SK-N-SH (cell line): Measurements from ENCODE around the gene AIMP2. TPM values are rescaled to one million over a fixed set of nuclear protein-coding genes. Genes with fewer than 3 reads are reported as not detected.
A peak's percentile ranks its signal among the peaks of the same experiment; 100 is the strongest.
"Not testable (repeated sequence)": the region's sequence is repeated elsewhere in the genome, so short reads cannot be mapped to it uniquely, and the experiment has no call there.

Experiments
- CTCF ChIA-PET: fragments of 300-600, 350-600 bp; formaldehyde crosslinking; extraction: SDS; loops from one replicate; lab custom pipeline; 2021; lab: Yijun Ruan, JAX
- POLR2A ChIA-PET: fragments of 350-600 bp; sonication (Branson Sonifier 250); formaldehyde crosslinking; extraction: SDS; loops from one replicate; lab custom pipeline; 2020; ENCODE audit warnings: antibody characterized with exemption, inconsistent platforms; lab: Yijun Ruan, JAX
- DNase-seq: peaks from one replicate; pipeline ENCODE4 v3.0.0; 2012
- H2AFZ ChIP-seq: fragments of 200-600 bp; sonication (generic); 2 replicates; pipeline ENCODE4 v1.8.1; 2016; ENCODE audit warnings: antibody characterized with exemption, mild to moderate bottlenecking, low read depth
- H3F3A ChIP-seq: fragments of 200-600 bp; sonication (generic); replicated peaks from 2 replicates; pipeline ENCODE3; 2016; ENCODE audit warnings: antibody characterized with exemption, mild to moderate bottlenecking; ENCODE audit not compliant: insufficient read depth
- H3K27ac ChIP-seq, 2 experiments: fragments of 200-500 bp in 1 of 2; fragments of 200-600 bp in 1 of 2; sonication (Bioruptor generic) in 1 of 2; sonication (generic), shearing (Covaris generic) in 1 of 2; 2 replicates each; pipeline versions ENCODE4 v1.5.1 to v1.6.1; 2014 to 2016; ENCODE audit warnings: low read depth in 2 of 2, inconsistent platforms in 1 of 2, low read length in 1 of 2, mild to moderate bottlenecking in 1 of 2, mixed read lengths in 1 of 2
- H3K27me3 ChIP-seq: fragments of 200-600 bp; sonication (generic), shearing (Covaris generic); 2 replicates; pipeline ENCODE4 v1.6.1; 2016; ENCODE audit warnings: mixed run types; ENCODE audit not compliant: insufficient read depth
- H3K36me3 ChIP-seq, 2 experiments: fragments of 200-500 bp in 1 of 2; fragments of 200-600 bp in 1 of 2; sonication (Bioruptor generic) in 1 of 2; sonication (generic) in 1 of 2; replicated peaks in 1 of 2; 2 replicates each; pipeline versions ENCODE3 to v1.5.1; 2014 to 2016; ENCODE audit warnings: low read length in 1 of 2, mild to moderate bottlenecking in 1 of 2; ENCODE audit not compliant: insufficient read depth in 2 of 2, control insufficient read depth in 1 of 2
- H3K4me1 ChIP-seq, 2 experiments: fragments of 200-500 bp in 1 of 2; fragments of 200-600 bp in 1 of 2; sonication (Bioruptor generic) in 1 of 2; sonication (generic), shearing (Covaris generic) in 1 of 2; 2 replicates each; pipeline versions ENCODE4 v1.5.1 to v1.6.1; 2014 to 2016; ENCODE audit warnings: low read depth in 1 of 2, low read length in 1 of 2, mixed run types in 1 of 2; ENCODE audit not compliant: insufficient read depth in 2 of 2, control insufficient read depth in 1 of 2
- H3K4me2 ChIP-seq: fragments of 200-600 bp; sonication (generic), shearing (Covaris generic); 2 replicates; pipeline ENCODE4 v1.6.1; 2017; ENCODE audit warnings: mixed run types
- H3K4me3 ChIP-seq, 2 experiments: fragments of 200-500 bp in 1 of 2; fragments of 200-600 bp in 1 of 2; sonication (Bioruptor generic) in 1 of 2; sonication (generic), shearing (Covaris generic) in 1 of 2; 2 replicates each; pipeline versions ENCODE4 v1.5.1 to v1.8.1; 2014 to 2016; ENCODE audit warnings: low read depth in 2 of 2, inconsistent platforms in 1 of 2, low read length in 1 of 2, mild to moderate bottlenecking in 1 of 2, mixed read lengths in 1 of 2, moderate library complexity in 1 of 2
- H3K79me2 ChIP-seq: fragments of 200-600 bp; sonication (generic); 2 replicates; pipeline ENCODE4 v1.8.1; 2017; ENCODE audit warnings: mild to moderate bottlenecking; ENCODE audit not compliant: insufficient read depth
- H3K9ac ChIP-seq: fragments of 200-600 bp; sonication (generic); 2 replicates; pipeline ENCODE4 v1.6.1; 2017; ENCODE audit warnings: mixed run types
- H3K9me2 ChIP-seq: fragments of 200-600 bp; sonication (generic); 2 replicates; pipeline ENCODE4 v1.6.1; 2017; ENCODE audit warnings: mixed run types
- H3K9me3 ChIP-seq: fragments of 200-600 bp; sonication (generic); 2 replicates; pipeline ENCODE4 v1.6.1; 2017; ENCODE audit warnings: mixed run types, mild to moderate bottlenecking, moderate library complexity
- H4K20me1 ChIP-seq: fragments of 200-600 bp; sonication (generic); 2 replicates; pipeline ENCODE4 v1.6.1; 2017; ENCODE audit warnings: mild to moderate bottlenecking, mixed run types; ENCODE audit not compliant: insufficient read depth
- CTCF ChIP-seq: fragments of 200-600 bp; sonication (generic); IDR thresholded peaks from 2 replicates; pipeline ENCODE4 v1.6.1; 2017; ENCODE audit warnings: antibody characterized with exemption, mild to moderate bottlenecking, moderate library complexity
- EP300 ChIP-seq, 2 experiments: IDR thresholded peaks; 2 replicates each; pipeline versions ENCODE4 v1.4.0 to v1.6.1; 2012; ENCODE audit warnings: borderline replicate concordance in 1 of 2, low read depth in 1 of 2, low read length in 1 of 2
- EZH2phosphoT487 ChIP-seq: fragments of 200-600 bp; sonication (generic); IDR thresholded peaks from 2 replicates; pipeline ENCODE4 v1.6.1; 2017; ENCODE audit warnings: low read depth, mixed run types, mild to moderate bottlenecking, antibody characterized with exemption, moderate library complexity, borderline replicate concordance
- GABPA ChIP-seq: IDR thresholded peaks from 2 replicates; pipeline ENCODE4 v1.4.0; 2012; ENCODE audit warnings: low read depth, mild to moderate bottlenecking
- IRF3 ChIP-seq: fragments of 150-350 bp; IDR thresholded peaks from 2 replicates; pipeline ENCODE4 v1.6.1; 2016; ENCODE audit warnings: mild to moderate bottlenecking, low read depth, low read length
- NFIC ChIP-seq: IDR thresholded peaks from 2 replicates; pipeline ENCODE4 v1.4.0; 2012; ENCODE audit warnings: borderline replicate concordance
- RAD21 ChIP-seq: IDR thresholded peaks from 2 replicates; pipeline ENCODE4 v1.6.1; 2012; ENCODE audit warnings: mild to moderate bottlenecking, low read length
- RCOR1 ChIP-seq: fragments of 150-350 bp; IDR thresholded peaks from 2 replicates; pipeline ENCODE4 v1.6.1; 2017; ENCODE audit warnings: antibody characterized with exemption, low read length
- REST ChIP-seq: IDR thresholded peaks from 2 replicates; pipeline ENCODE4 v1.6.1; 2012; ENCODE audit warnings: mild to moderate bottlenecking, low read depth, low read length, moderate library complexity
- RXRA ChIP-seq: IDR thresholded peaks from 2 replicates; pipeline ENCODE4 v1.4.0; 2012; ENCODE audit warnings: low read depth, mild to moderate bottlenecking, borderline replicate concordance
- USF2 ChIP-seq: fragments of 150-350 bp; IDR thresholded peaks from 2 replicates; pipeline ENCODE4 v1.6.1; 2017; ENCODE audit warnings: antibody characterized with exemption, low read length, low read depth, borderline replicate concordance
- WGBS: methylation state at CpG from one replicate; pipeline ENCODE4 v1.1.6; 2017; ENCODE audit warnings: low lambda C conversion rate; 5-methylcytosine and 5-hydroxymethylcytosine counted together
- polyA plus RNA-seq, 3 experiments: library from polyadenylated mRNA; depleted of rRNA; stranded (reverse); fragments of >200 nt; gene quantifications; 2 replicates each; pipeline ENCODE4 v1.2.3, GENCODE V29; 2012

The AIMP2 gene
- polyA plus RNA-seq, 1 of the 3 experiments (the other 2 are of a cell fraction) = 104 TPM

GRCh38 chr7:5979680-5980314 is 29.3 kb upstream of the AIMP2 start:
- H3K79me2 ChIP-seq, CTCF ChIA-PET, H3K27ac ChIP-seq, H3K9me3 ChIP-seq, H4K20me1 ChIP-seq, H3K9ac ChIP-seq, H3K27me3 ChIP-seq, H3K4me3 ChIP-seq, H3F3A ChIP-seq, H3K4me1 ChIP-seq, H2AFZ ChIP-seq, H3K9me2 ChIP-seq, H3K4me2 ChIP-seq, POLR2A ChIA-PET, DNase-seq: not testable (repeated sequence)
- peaks cover 6 to 14% of the 10 kb centered on the region in 2 experiments for H3K36me3 ChIP-seq
- WGBS = 98% methylated on average over 3 of the region's 12 CpGs

GRCh38 chr7:5987061-5987460 is 22.0 kb upstream of the AIMP2 start:
- H3K4me2 ChIP-seq, H3K27me3 ChIP-seq, CTCF ChIA-PET, DNase-seq, H3K9ac ChIP-seq, H3K4me3 ChIP-seq, H3K9me2 ChIP-seq, H4K20me1 ChIP-seq, H3K4me1 ChIP-seq, H2AFZ ChIP-seq, POLR2A ChIA-PET, H3F3A ChIP-seq, H3K9me3 ChIP-seq, H3K79me2 ChIP-seq, H3K27ac ChIP-seq: not testable (repeated sequence)
- 95% methylated on average over 15 of the region's 15 CpGs for WGBS
- H3K36me3 ChIP-seq = peaks cover 12 to 50% of the 10 kb centered on the region in 2 experiments

- no peaks in the 10 kb centered on the region for H3K27me3 ChIP-seq
- peaks cover 20% of the 10 kb centered on the region for H3F3A ChIP-seq
- H3K9ac ChIP-seq = no peak overlapping the region
- H3K4me1 ChIP-seq = peaks cover 0 to 3% of the 10 kb centered on the region in 2 experiments; a peak in 2 of 4 replicates
- H2AFZ ChIP-seq = no peak overlapping the region
- no peaks in the 10 kb centered on the region for H3K9me2 ChIP-seq
- peaks cover 14 to 76% of the 10 kb centered on the region in 2 experiments for H3K36me3 ChIP-seq
- H3K27ac ChIP-seq = 0 out of 4 replicates have a peak overlapping the region, but pooled peaks of 1 of the 2 experiments have one; percentile 5
- peak; percentile 74 for DNase-seq
- H3K4me3 ChIP-seq = no peak overlapping the region; a peak in 1 of 4 replicates
- 76% methylated on average over 10 of the region's 10 CpGs for WGBS
- ChIA-PET CTCF (interaction anchor here (0.5 to 4.1 kb wide), 39 partner anchors 8 to 456 kb away, joined by 3 to 33 read pairs (median 4); partner anchors contain the start of genes AIMP2, ANKRD61 and PMS2), POLR2A (interaction anchor here (0.7 to 1.0 kb wide), 2 partner anchors 10 to 12 kb away, joined by 3 read pairs; partner anchors contain the start of genes AIMP2 and PMS2)
- no peaks in the 10 kb centered on the region for H3K79me2 ChIP-seq
- H3K4me2 ChIP-seq = no peak overlapping the region
- no peaks in the 10 kb centered on the region for H4K20me1 ChIP-seq
- no peaks in the 10 kb centered on the region for H3K9me3 ChIP-seq
- TF ChIP-seq EP300 (IDR thresholded peaks at IDR 0.05; ENCODE audit: borderline replicate concordance in 1 of 2, low read depth in 1 of 2, low read length in 1 of 2) (no peak), EZH2phosphoT487 (no peak), CTCF (peak; percentile 95), NFIC (no peak), GABPA (no peak), RXRA (no peak), REST (no peak), USF2 (no peak), RAD21 (peak; percentile 89), IRF3 (no peak), RCOR1 (no peak)
Observed at GRCh38 chr7:5997210-5997808, 11.8 kb upstream of the AIMP2 start.
